ENCODE measurements around the gene CRYBG1.

GRCh38 chr6:106537662-106538061 lies 177.1 kb downstream of the CRYBG1 start:
- TF ChIP-seq CTCF (conservative IDR thresholded peaks at IDR 0.05), result no peak
- no peak for TF ChIP-seq ZFX (IDR thresholded peaks at IDR 0.05)
